Activated T-helper 1 cell treated with anti-CD3 and anti-CD28 coated beads, Interleukin-2, amount 50 U/mL, for 16 hours (primary cell): ENCODE measurements around the gene CNNM2.

Experiments
- DNase-seq, 2 donors: peaks; one replicate each; pipeline ENCODE4 v3.0.0-alpha.2; 2020; ENCODE audit warnings: low read depth in 1 of 2, low spot score in 1 of 2

The CNNM2 gene

DNA sequence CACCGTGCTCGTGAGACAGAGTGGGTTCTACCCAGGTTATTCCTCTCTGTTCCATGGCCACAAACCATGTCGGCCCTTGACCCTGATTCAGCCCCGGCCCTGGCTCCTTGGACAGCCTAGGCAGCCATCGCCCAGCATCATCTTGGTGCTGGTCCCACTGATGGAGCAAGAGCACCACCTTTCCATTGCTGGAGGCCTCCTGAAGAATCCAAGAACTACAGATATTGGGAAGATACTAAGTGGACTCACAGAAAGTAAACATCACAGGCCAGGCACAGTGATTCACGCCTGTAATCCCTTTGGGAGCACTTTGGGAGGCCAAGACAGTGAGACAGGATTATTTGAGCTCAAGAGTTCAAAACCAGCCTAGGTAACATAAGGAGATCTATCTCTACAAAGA is 149.9 kb downstream of the CNNM2 start:
- DNase-seq: no peak

GRCh38 chr10:103069453-103070331 is 151.6 kb downstream of the CNNM2 start:
- peak; percentile 36 to 43 for DNase-seq

DNA sequence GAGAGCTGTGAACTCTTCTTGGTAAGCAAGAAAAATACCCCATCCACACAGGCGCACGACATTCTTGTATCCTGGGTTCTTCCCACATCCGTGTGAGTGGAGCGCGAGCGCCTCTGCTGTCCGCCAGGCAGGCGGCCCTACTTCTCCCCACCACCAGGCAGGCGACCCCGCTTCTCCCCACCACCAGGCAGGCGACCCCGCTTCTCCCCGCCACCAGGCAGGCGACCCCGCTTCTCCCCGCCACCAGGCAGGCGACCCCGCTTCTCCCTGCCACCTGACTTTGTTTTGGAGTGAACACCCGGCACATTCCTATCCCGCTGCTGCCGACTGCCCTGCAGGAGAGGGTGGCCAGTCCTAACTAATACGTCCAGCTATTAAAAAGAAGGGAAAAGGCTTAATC is 154.2 kb downstream of the CNNM2 start:
- no peak for DNase-seq

- no peak for DNase-seq
Observed at GRCh38 chr10:103072891-103073290, 154.8 kb downstream of the CNNM2 start.

DNA sequence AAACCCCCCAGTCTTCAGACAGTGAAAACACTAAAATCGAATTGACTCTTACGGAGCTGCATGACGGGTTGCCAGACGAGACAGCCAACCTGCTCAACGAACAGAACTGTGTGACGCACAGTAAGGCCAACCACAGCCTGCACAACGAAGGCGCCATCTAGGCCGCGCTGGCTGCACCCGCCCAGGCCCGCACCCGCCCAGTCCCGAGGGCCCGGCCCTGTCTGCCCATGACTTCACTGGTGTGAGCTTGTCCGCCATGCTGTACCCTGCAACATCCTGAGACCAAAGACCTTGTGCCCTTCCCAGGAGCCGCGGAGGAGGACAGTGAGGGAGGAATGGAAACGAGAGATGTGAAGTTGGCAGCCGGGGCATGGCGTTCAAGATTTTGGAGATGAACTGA is 158.9 kb downstream of the CNNM2 start:
- DNase-seq: no peak

- DNase-seq: no peak
Observed at GRCh38 chr10:103077491-103078308, 159.6 kb downstream of the CNNM2 start.

DNA sequence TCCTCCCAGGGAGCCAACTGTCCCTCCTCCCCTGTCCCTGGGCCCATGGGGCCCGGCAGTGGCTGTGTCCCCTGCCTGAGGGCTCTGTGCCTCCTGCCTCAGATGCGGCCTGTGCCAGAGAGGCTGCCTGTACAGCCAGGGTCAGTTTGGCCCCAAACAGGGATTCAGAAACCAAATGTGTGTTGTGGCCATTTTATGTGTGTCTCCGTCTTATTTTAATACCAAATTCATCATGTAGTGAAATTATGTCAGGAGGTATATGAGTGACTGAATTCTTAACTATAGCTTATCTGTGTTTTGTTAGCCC is 160.2 kb downstream of the CNNM2 start:
- no peak for DNase-seq

- no peak for DNase-seq
Observed at GRCh38 chr10:103078676-103079075, 160.6 kb downstream of the CNNM2 start.

- no peak for DNase-seq
Observed at GRCh38 chr10:103079100-103079499, 161.0 kb downstream of the CNNM2 start.

GRCh38 chr10:103079946-103080345 is 161.9 kb downstream of the CNNM2 start:
- no peak for DNase-seq

DNA sequence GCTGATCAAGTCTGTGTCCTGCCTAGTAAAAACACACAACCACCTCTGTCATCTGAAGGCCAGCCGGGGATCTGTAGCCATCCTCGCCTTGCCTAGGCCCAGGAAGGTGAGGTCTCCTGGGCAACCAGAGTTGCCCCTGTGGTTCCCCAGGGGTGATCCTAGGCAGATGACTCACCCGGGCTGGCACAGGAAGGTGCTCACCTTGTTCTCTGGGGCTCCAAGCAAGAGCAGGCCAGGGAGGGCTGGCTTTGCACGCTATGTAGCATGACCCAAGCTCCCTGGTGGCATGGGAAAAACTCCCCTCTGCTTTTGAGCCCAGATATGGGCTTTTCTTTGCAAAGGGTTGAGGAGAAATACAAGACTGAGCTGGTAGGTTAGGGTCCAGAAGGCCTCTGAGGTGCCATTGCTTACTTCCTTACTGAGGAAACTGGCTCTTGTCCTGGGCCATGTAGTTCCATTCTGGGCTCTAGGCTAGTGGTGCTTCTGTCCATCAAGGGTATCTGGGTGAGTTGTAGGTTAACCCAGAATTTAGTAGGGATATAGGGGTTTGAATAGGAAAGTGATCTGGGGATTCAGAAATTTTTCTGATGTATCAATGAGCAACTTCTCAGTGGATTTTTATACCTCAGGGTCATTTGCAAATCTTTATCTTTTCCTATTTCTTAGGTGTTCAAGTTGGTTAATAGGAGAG is 162.9 kb downstream of the CNNM2 start:
- no peak for DNase-seq

DNA sequence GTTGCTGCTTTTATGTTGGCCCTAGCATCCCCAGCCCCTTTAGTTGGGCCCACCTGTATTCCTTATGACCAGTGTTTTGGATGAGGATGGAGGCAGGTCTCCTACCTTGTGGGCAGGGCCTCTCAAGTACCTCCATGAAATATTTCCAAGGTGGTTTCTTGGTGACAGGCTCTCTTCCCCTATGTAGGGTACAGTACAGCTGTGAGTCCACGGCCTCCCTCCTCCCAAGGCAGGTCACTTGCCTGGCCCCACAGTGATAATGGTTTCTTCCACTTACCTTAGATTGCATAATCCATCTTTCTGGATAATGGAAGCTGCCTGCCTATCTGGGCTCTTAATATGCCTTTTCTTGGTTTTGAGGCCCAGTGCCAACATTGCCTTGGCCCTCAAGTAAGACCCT is 164.6 kb downstream of the CNNM2 start:
- DNase-seq: no peak

DNA sequence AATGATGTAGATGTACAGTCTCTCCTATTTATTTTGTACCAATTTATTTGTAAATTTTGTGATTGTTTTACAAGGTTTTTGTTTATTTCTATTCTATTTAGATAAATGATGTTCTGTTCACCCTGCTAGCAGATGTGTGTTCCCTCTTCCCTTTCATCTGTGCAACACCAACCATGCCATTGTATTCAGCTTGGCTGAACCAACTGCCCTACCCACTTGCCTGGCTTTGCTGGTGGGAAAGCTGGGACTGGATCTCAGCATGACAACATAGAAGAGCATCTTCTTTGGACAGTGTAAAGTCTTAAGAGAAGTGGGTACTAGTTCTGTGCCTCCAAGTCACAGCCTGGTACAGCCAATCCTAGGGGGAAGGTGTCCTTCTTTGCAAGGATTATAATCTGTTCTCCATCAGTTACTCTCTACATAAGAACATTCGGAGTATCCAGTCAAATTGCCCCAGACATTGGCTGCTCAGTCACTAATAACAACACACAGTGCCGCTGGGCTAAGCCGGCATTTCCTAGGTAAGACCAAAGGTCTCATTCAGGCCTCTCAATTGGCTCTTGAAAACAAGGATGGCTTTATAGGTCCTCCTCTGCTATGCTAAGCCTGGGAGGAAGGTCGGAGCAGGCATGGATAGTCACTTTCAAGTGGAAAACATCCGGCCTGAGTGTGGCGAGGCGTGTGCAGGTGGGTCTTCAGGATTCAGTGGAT is 165.3 kb downstream of the CNNM2 start:
- DNase-seq: no peak

DNA sequence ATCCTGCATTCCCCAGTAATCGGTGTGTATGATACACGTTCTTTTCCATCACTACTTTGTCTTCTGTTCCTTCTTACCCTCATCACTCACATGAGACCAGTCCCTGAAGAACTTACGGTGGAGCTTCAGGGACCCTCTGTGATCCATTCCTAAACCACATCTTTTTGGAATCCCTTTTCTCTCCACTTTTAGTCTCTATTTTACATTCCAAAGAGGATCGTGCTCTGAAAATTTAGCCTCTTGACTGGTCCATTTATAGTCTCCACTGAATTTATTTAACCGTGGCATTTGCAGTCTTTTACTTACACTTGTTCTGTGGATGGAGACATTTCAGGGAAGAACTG is 165.9 kb downstream of the CNNM2 start:
- no peak for DNase-seq

DNA sequence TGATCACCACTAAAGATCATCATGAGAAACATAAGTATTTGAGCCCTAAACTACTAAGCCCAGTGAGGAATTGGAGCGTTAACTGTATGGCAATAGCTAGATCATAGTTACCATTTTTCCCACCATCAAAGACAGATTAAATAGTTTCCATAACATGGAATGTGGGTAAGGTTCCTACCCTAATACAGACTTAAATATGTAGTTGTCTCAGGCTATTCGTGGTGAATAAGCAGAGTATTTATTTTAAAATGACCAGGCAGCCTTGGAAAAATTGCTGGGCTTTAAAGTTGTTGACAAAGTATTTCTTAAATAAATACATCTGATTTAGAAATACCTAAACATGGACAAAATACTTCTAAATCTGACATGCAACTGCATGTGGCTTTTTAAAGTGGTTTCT is 168.2 kb downstream of the CNNM2 start:
- DNase-seq: no peak

DNA sequence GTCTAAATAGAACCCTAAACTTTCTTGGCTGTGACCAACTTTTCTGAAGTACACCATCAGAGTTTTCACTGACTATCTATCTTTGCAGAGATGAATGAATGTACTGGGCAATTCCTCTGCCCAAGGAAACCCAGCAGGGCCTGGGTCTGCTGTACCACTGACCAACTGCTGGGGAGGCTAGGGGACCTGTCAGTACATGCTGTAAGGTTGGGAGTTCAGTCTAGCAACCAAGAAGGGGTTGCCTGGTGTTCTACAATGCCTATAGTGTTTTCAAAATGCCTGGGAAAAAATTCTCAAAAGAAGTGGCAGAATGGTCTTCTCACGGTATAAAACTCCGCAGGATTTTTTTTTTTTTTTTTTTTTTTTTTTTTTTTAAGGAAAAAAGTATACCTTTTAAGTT is 168.7 kb downstream of the CNNM2 start:
- no peak for DNase-seq

DNA sequence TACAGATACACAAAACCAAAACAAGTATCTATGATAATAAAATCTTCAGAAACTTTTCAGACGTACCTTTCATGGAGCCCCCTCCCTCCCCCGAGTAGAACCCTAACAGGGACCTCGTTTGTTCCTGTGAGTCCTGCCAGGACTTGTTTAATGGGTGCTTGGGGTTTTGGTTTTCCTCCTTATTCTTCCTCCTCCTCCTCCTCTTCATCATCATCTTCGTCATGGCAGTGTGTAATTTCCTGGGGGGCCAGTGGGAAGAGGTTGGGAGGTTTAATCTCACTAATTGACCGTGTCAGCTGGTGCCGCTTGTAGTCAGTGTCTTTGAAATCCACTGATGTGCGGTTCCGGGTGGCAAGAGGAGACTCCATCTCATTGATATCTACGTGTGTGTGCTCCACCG is 171.4 kb downstream of the CNNM2 start:
- DNase-seq: no peak

DNA sequence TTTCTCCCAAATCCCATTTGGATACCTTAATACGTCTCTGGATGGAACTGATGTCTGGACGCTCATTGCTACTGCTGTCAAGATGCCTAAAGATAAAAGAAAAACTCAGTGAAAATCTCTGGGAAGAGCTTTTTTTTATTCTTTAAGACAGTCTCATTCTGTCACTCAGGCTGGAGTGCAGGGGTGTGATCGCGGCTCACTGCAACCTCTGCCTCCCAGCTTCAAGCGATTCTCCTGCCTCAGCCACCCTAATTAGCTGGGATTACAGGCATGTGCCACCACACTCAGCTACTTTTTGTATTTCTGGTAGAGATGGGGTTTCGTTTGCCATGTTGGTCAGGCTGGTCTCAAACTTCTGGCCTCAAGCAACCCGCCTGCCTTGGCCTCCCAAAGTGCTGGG is 172.8 kb downstream of the CNNM2 start:
- no peak for DNase-seq

DNA sequence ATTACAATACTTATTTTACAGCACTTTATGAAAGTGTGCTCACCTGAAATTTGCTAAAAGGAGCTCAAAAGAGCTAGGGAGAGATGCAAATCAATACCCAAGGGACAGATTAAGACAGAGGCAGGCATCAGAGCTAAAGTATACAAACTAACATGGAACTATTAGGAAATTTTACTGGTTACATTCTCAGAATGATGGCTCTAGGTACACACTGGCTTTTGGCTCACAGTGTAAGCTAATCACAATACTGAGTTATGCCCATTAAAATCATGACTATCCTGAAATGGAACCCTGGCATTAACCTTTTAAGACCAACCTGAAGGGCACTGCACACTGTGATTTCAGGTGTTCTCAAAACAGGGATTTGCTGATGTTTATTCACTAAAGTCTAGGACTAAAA is 176.9 kb downstream of the CNNM2 start:
- DNase-seq: no peak

- no peak for DNase-seq
Observed at GRCh38 chr10:103096130-103096529, 178.0 kb downstream of the CNNM2 start.

DNA sequence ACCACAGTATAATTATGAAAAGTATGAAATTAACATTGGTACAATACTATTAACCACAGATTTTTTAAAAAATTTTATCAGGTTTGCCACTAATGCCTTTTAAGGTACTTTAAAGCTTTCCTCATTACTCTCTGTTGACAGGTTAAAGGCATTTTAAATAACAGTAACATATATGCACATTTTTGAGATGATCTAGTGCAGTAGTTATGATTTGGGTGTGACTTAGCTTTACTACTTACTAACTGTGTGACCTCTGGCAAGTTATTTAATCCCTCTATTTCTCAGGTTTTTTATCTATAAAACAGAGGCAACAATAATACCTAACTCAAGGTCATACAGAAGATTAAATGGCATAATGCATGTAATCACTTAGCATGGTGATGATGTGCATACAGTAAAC is 180.1 kb downstream of the CNNM2 start:
- DNase-seq: no peak
